Epithelial cell of esophagus (primary cell): ENCODE measurements around the gene CDH13.

Experiments
- DNase-seq: peaks from one replicate; pipeline ENCODE4 v3.0.0; 2010; ENCODE audit warnings: low read depth
- H3K4me3 ChIP-seq: 2 replicates; pipeline ENCODE4 v1.5.1; 2011; ENCODE audit warnings: mild to moderate bottlenecking, low read length, control low read depth
- CTCF ChIP-seq: IDR thresholded peaks from 2 replicates; pipeline ENCODE4 v1.5.1; 2011; ENCODE audit warnings: low read depth, mild to moderate bottlenecking, low read length, control low read depth, inconsistent platforms; ENCODE audit not compliant: insufficient read depth; ENCODE audit errors: missing control alignments

CDH13 gene

GRCh38 chr16:83802135-83802534, 1175.4 kb downstream of the CDH13 start:
- H3K4me3 ChIP-seq, result no peak overlapping the region
- no peak for TF ChIP-seq CTCF
- peak; percentile 92 for DNase-seq

- H3K4me3 ChIP-seq, result no peak overlapping the region
- no peak for DNase-seq
- TF ChIP-seq CTCF, result no peak
Observed at GRCh38 chr16:83802554-83803205, 1175.9 kb downstream of the CDH13 start.

- TF ChIP-seq CTCF, result no peak
- no peak overlapping the region for H3K4me3 ChIP-seq
- peak; percentile 36 for DNase-seq
Observed at GRCh38 chr16:83803811-83804210, 1177.0 kb downstream of the CDH13 start.

- no peak for TF ChIP-seq CTCF
- DNase-seq, result no peak
Observed at GRCh38 chr16:83804366-83804765, 1177.6 kb downstream of the CDH13 start.

GRCh38 chr16:83806036-83806435, 1179.3 kb downstream of the CDH13 start:
- no peak for DNase-seq
- TF ChIP-seq CTCF, result no peak
- H3K4me3 ChIP-seq, result no peak overlapping the region

More at GRCh38 chr16:83804366-83804765, 1177.6 kb downstream of the CDH13 start:
- H3K4me3 ChIP-seq, result no peak overlapping the region

GRCh38 chr16:83806731-83807130, 1180.0 kb downstream of the CDH13 start:
- no peak overlapping the region for H3K4me3 ChIP-seq
- TF ChIP-seq CTCF, result no peak
- no peak for DNase-seq

- DNase-seq, result no peak
- no peak for TF ChIP-seq CTCF
- peak overlapping the region; percentile 3 for H3K4me3 ChIP-seq
Observed at GRCh38 chr16:83807327-83807709, 1180.5 kb downstream of the CDH13 start.
